HG03097 (cell line): ENCODE data around the gene SLC35D1.
"Not testable (repeated sequence)": the region's sequence is repeated elsewhere in the genome, so short reads cannot be mapped to it uniquely, and the experiment has no call there.

ENCODE experiments used
- ATAC-seq: cut with Tn5 transposase; IDR thresholded peaks from one replicate; pipeline ENCODE4 v1.9.1; 2021; ENCODE audit not compliant: unreplicated experiment, low FRiP score

The SLC35D1 gene

GRCh38 chr1:66996018-66996682 lies 57.8 kb downstream of the SLC35D1 start:
- ATAC-seq: peak; percentile 71

DNA sequence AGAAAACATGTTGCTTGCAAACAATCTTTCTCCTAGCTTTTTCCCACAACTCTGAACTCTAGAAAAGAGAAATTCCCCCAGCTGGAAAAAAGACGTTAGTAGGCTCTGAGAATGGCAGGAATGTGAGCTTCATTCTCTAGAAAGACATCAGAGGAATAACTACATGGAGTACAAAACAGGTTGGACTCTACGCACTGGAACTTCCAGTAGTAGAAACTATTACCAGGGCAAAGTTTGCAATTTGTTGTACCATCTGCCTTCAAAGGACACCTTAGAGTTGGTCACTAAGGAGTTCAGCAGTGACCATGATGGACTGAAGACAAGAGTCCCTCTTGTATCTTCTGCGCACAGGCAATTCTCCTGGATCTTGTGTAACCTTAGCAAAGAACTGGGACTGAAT lies 60.9 kb downstream of the SLC35D1 start:
- no peak for ATAC-seq

DNA sequence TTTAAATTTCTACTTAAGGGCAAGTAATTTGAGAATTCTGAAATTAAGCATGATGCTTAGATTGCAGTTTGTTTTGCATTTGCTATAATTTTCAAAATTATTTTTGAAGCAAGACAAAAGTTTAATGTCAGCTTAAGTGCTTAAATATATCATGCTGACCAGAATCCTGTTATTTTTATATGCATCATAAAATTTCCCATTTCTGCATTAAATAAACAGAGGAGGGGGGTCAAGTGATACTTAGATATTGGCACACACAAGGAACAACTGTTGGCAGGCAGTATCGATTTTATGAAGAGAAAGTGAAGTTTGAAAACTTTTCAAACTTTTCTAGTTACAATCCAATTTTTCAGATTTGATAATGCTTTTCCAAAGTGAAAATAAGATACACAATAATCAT lies 68.1 kb downstream of the SLC35D1 start:
- no peak for ATAC-seq

DNA sequence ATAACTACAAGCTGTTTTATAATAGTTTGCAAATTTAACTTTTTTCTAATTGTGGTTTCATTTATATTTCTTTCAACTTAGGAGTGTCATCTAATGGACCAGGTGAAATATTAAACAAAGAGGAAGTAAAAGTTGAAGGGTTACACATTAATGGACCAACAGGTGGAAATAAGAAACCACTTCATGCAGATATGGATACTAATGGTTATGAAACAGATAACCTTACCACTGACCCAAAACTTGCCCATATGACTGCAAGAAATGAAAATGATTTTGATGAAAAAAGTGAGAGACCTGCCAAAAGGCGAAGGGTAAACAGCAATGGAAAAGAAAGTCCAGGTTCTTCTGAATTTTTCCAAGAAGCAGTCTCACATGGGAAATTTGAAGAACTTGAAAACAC lies 69.5 kb downstream of the SLC35D1 start:
- ATAC-seq: peak; percentile 77

DNA sequence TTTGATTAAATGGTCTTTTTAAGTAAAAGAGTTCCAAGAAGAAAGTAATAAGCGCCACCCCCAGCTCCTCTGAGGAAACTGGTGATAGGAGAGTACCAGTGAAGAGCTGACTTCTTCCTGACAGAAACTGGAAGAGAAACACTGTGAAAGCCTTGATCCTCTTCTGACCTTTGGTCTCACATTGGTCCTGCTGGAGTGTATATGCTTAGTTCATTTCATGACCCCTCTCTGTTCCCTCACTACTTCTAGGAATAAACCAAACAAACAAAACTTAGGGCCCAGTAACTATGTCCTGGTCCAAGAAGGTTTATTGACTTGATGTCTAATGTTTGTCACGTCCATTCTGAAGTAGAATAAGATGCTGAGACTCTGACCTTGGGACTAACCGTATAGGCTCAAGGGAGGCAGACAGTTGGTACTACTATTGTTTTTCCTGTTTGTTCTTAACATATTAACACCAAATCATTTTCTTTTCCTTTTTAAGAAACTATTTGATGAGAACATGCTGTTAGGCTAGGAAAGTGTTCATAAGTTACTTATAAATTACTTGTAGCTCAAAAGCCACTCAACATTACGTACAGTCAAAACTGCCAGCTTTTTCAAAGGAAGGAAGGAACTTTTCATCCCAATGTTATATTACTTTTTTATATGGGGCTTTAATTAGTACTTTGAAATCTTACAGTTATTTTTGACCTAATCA lies 71.2 kb downstream of the SLC35D1 start:
- ATAC-seq: peak; percentile 51

- ATAC-seq: no peak
These were observed 72.3 kb downstream of the SLC35D1 start for GRCh38 chr1:66981679-66982078.

DNA sequence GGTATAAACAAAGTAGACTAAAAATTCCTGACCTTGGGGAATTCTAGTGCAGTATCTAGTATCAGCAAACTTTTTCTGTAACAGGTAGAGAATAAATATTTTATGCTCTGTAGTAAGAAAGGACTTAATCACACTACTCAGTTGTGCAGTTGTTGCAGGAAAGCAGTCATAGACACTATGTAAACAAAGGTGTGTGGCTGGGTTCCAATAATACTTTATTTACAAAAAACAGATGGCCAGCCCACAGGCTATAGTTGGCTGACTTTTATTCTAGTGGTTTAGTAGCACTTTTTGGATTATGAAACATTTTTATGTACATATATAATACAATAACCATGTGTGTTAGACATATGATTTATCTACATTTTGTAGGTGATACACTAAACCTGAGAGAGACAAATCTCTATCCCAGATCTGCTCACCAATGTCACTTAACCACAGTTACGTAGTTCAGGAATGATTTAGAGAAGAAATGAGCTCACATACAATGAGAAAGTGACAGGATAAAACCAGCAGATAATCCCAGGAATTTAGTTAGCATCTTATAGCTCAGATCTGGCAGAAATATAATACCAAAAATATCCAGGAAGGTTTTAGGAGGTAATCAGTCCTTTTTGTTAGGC lies 73.1 kb downstream of the SLC35D1 start:
- ATAC-seq: no peak

DNA sequence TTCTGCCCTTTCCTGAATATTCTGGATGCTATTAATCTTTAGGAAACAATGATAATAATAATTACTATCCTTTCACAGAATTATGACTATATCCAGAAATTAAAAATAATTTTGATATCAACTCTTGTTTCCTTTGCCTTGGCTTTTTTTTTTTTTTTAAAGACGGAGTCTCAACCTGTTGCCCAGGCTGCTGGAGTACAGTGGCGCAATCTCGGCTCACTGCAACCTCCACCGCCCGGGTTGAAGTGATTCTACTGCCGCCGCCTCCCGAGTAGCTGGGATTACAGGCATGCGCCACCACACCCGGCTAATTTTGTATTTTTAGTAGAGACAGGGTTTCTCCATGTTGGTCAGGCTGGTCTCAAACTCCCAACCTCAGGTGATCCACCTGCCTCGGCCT lies 74.3 kb downstream of the SLC35D1 start:
- not testable (repeated sequence) for ATAC-seq

GRCh38 chr1:66978201-66978600 lies 75.7 kb downstream of the SLC35D1 start:
- ATAC-seq: no peak

- no peak for ATAC-seq
These were observed 85.4 kb downstream of the SLC35D1 start for GRCh38 chr1:66968574-66968973.

DNA sequence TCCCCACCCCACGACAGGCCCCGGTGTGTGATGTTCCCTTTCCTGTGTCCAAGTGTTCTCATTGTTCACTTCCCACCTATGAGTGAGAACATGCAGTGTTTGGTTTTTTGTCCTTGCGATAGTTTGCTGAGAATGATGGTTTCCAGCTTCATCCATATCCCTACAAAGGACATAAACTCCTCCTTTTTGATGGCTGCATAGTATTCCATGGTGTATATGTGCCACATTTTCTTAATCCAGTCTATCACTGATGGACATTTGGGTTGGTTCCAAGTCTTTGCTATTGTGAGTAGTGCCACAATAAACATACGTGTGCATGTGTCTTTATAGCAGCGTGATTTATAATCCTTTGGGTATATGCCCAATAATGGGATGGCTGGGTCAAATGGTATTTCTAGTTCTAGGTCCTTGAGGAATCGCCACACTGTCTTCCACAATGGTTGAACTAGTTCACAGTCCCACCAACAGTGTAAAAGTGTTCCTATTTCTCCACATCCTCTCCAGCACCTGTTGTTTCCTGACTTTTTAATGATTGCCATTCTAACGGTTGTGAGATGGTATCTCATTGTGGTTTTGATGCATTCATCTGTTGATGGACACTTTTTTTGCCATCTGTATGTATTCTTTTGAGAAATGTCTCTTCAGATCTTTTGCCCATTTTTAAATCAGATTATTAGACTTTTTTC lies 87.6 kb downstream of the SLC35D1 start:
- not testable (repeated sequence) for ATAC-seq

GRCh38 chr1:66957938-66958337 lies 96.0 kb downstream of the SLC35D1 start:
- no peak for ATAC-seq

GRCh38 chr1:66954208-66954607 lies 99.7 kb downstream of the SLC35D1 start:
- ATAC-seq: peak; percentile 78

DNA sequence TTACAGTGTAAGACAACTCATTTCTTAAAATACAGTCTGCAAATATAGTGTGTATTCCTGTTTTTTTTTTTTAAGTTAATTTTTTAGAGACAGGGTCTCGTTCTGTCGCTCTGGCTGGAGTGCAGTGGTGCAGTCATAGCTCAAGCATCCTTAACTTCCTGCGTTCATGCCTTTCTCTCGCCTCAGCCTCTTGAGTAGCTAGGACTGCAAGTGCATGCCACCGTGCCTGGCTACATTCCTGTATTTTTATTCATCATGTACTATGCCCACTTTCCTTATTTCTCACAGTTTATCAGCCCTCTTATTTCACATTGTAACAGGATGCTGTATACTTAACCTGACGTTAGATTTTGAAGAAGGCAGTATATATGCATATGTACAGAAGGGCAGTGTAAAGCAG lies 102.4 kb downstream of the SLC35D1 start:
- ATAC-seq: no peak
